ENCODE data around the gene PHGDH.

Gene PHGDH

DNA sequence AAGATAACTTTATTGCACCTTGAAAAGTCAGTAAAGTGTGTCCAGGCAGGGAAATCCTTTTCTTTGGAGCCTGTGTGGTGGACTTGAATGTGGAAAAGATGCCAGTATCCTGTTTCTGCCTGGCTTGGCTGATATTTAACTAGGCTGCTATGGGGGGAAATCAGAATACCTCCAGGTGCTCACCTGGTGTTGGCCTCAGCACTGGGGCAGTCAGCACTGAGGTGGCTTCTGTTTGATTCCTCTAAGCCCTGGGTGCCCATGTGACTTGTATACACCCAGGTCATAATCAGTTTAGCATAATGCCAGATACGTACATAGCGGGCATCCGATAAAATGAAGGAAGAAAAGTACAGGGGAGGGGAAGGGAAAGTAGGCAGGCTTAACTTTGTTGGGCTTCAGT, 7.2 kb downstream of the PHGDH start:
- DNase-seq (ENCODE audit: low read depth): no peak
- TF ChIP-seq, protein P1, sequence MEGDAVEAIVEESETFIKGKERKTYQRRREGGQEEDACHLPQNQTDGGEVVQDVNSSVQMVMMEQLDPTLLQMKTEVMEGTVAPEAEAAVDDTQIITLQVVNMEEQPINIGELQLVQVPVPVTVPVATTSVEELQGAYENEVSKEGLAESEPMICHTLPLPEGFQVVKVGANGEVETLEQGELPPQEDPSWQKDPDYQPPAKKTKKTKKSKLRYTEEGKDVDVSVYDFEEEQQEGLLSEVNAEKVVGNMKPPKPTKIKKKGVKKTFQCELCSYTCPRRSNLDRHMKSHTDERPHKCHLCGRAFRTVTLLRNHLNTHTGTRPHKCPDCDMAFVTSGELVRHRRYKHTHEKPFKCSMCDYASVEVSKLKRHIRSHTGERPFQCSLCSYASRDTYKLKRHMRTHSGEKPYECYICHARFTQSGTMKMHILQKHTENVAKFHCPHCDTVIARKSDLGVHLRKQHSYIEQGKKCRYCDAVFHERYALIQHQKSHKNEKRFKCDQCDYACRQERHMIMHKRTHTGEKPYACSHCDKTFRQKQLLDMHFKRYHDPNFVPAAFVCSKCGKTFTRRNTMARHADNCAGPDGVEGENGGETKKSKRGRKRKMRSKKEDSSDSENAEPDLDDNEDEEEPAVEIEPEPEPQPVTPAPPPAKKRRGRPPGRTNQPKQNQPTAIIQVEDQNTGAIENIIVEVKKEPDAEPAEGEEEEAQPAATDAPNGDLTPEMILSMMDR (conservative IDR thresholded peaks at IDR 0.05; ENCODE audit: control insufficient read depth, insufficient read depth, low read depth, low read length): no peak
- no peak overlapping the region for H3K4me3 ChIP-seq (ENCODE audit: control insufficient read depth, low read depth, low read length)

DNA sequence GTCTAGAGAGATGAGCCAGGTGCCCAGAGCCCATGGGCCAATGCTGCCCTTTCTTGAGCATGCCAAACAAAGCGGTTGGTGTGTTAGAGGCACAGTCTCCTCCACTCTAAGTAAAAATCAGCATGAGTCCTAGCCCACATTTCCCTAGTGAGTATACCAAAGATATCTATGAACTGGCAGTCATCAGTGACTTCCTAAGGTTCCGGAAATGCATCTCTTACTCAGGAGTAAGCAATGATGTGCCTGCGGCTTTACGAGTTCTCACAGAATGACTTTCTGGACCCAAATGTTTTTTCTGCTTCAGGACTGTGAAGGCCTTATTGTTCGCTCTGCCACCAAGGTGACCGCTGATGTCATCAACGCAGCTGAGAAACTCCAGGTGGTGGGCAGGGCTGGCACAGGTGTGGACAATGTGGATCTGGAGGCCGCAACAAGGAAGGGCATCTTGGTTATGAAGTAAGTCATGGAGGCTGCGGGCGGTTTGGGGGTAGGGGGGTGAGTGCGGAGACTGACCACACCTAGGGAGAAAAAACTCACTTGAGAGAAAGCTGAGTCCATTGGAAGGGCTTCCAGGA, 9.2 kb downstream of the PHGDH start:
- TF ChIP-seq, protein P1 (conservative IDR thresholded peaks at IDR 0.05; ENCODE audit: control insufficient read depth, insufficient read depth, low read depth, low read length): no peak
- H3K4me3 ChIP-seq (ENCODE audit: control insufficient read depth, low read depth, low read length): no peak overlapping the region

DNA sequence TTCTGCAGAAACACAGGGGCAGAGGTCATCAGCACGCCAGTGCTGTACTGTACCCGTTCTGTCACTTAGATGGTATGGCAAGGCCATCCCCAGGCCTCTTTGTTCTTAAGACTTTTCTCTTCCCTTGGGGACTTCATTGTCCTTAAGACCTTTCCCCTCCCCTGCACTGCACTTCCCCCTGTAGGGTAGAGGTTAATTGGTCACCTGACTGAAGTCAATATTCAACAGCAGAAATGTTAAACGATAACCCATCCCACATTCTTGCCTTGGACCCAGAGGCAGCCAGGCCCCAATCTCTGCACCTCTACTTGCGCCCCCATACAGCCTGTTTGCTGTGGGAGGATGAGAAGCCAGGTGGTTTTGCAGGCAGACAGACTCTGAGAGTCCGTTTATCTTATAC, 10.2 kb downstream of the PHGDH start:
- H3K4me3 ChIP-seq (ENCODE audit: control insufficient read depth, low read depth, low read length): no peak overlapping the region
- DNase-seq (ENCODE audit: low read depth): no peak
- TF ChIP-seq, protein P1 (conservative IDR thresholded peaks at IDR 0.05; ENCODE audit: control insufficient read depth, insufficient read depth, low read depth, low read length): no peak

More for the DNA sequence above, 9.2 kb downstream of the PHGDH start:
- DNase-seq (ENCODE audit: low read depth): no peak

DNA sequence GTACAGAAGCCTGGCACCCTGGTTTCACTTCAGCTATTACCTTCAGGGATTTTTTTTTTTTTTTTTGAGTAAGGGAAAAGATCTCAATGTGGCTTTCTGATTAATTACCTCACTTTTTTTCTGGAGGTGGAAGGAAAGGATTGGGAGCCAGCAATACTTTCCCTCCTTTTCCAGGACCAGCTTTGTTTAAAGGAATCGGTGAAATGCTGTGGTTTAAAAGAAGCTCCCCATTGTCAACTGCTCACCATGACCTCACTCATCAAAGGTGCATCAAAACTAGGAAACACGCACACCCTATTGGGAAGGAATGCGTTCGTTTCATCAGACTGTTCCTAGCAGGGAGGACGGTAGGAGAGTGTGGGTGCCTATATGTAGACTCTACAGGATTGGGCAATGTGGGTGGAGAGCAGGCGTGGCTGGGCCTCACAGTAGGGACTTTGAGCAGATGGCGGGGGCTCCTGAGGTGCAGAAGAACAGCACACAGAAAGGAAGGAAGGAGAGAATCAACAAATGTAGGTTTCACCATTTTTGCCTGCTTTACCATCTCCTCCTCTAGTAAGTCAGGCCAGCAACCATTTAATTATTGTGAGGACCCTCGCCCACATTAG, 13.0 kb downstream of the PHGDH start:
- TF ChIP-seq, protein P1 (conservative IDR thresholded peaks at IDR 0.05; ENCODE audit: control insufficient read depth, insufficient read depth, low read depth, low read length): no peak
- no peak overlapping the region for H3K4me3 ChIP-seq (ENCODE audit: control insufficient read depth, low read depth, low read length)
- no peak for DNase-seq (ENCODE audit: low read depth)

DNA sequence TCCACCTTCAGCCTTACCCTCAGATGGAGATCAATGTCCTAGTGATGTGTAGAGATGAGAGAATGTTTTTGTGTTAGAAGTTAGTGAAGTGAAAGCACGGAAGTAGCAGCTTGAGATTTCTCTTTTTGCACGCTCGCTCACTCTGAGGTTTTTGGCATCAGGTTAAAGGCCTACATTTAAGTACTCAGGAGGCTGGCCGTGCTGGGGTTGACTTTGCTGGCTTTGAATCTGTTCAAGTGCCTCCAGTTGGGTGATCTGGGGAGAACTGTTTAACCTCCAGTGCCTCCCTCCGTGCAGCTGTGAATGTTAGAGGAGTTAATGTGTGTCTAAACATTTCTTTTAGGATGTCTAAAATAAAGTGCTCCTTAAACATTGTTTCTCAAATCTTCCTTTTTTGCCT, 13.9 kb downstream of the PHGDH start:
- TF ChIP-seq, protein P1 (conservative IDR thresholded peaks at IDR 0.05; ENCODE audit: control insufficient read depth, insufficient read depth, low read depth, low read length): no peak
- no peak for DNase-seq (ENCODE audit: low read depth)
- H3K4me3 ChIP-seq (ENCODE audit: control insufficient read depth, low read depth, low read length): no peak overlapping the region

DNA sequence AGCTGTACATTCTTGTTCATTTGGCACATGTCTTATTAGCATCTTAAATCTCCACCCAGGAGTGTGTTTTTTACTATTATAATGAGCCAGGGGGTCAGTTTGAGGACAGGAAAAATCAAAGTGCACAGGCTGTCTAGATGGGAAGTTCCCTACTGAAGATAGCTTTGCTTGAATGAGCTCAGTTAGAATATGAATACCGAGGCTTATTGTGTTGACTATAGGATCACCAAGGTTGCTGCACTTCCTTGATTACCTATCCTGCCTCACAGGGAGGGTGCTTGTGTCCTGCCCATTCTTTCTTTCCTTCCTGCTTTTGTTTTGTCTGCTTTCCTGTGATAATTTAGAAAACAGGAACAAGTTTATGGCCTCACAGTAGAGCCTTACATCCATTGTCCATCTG, 16.3 kb downstream of the PHGDH start:
- H3K4me3 ChIP-seq (ENCODE audit: control insufficient read depth, low read depth, low read length): no peak overlapping the region
- TF ChIP-seq, protein P1 (conservative IDR thresholded peaks at IDR 0.05; ENCODE audit: control insufficient read depth, insufficient read depth, low read depth, low read length): no peak
- no peak for DNase-seq (ENCODE audit: low read depth)

Measured in fibroblast of mammary gland (primary cell).